Gastrocnemius medialis (tissue), 4 donors: ENCODE data around the gene SPRR1B.

Experiments used
- CTCF ChIP-seq, 5 experiments: fragments of 450-650 bp in 3 of 5; fragments of 200-600 bp in 2 of 5; sonication (generic) in 2 of 5; IDR thresholded peaks in 4 of 5; conservative IDR thresholded peaks in 1 of 5; 1 replicate in 4 of 5; 2 replicates in 1 of 5; pipeline ENCODE4 v1.5.1; 2016 to 2019; ENCODE audit warnings: antibody characterized with exemption in 5 of 5, mild to moderate bottlenecking in 3 of 5, moderate library complexity in 3 of 5
- POLR2A ChIP-seq, 2 donors: fragments of 450-650 bp; IDR thresholded peaks; one replicate each; pipeline ENCODE4 v1.6.1; 2017; ENCODE audit warnings: antibody characterized with exemption in 2 of 2, mild to moderate bottlenecking in 2 of 2, moderate library complexity in 2 of 2

GRCh38 chr1:153049211-153049610 is 18.2 kb downstream of the SPRR1B start:
- TF ChIP-seq CTCF (IDR thresholded peaks at IDR 0.05 in 4 of 5, conservative IDR thresholded peaks at IDR 0.05 in 1 of 5) (no peak), POLR2A (IDR thresholded peaks at IDR 0.05) (no peak)
